Stimulated activated CD8-positive, alpha-beta memory T cell treated with anti-CD3 and anti-CD28 coated beads, Interleukin-15, amount 100 ng/mL, for 1 hour (primary cell): ENCODE measurements around the gene VAMP1.
"Not testable (repeated sequence)": the region's sequence is repeated elsewhere in the genome, so short reads cannot be mapped to it uniquely, and the experiment has no call there.

Experiments used
- DNase-seq: peaks from one replicate; pipeline ENCODE4 v3.0.0-alpha.2; 2020; ENCODE audit warnings: low read depth

VAMP1 gene

GRCh38 chr12:6451348-6452244, 18.9 kb downstream of the VAMP1 start, which contains the start of gene TAPBPL:
TAPBPL (plus strand) TSS chr12:6452042; CDS start chr12:6452249, 207 bp downstream.
- peak; percentile 46 for DNase-seq

GRCh38 chr12:6450869-6451347, 19.6 kb downstream of the VAMP1 start:
- no peak for DNase-seq

GRCh38 chr12:6450091-6450868, 20.2 kb downstream of the VAMP1 start:
- DNase-seq, result no peak

- DNase-seq, result no peak
Measured at GRCh38 chr12:6444704-6445688, 25.5 kb downstream of the VAMP1 start, which contains the start of gene CD27. CD27 (plus strand) TSS chr12:6444955; CDS start chr12:6445096, 141 bp downstream.

GRCh38 chr12:6444031-6444430, 26.4 kb downstream of the VAMP1 start:
- DNase-seq, result no peak

GRCh38 chr12:6443361-6443983, 27.0 kb downstream of the VAMP1 start:
- no peak for DNase-seq

- DNase-seq, result no peak
Measured at GRCh38 chr12:6442836-6443235, 27.6 kb downstream of the VAMP1 start.

GRCh38 chr12:6440391-6440790, 30.1 kb downstream of the VAMP1 start:
- DNase-seq, result no peak

GRCh38 chr12:6438345-6438744, 32.1 kb downstream of the VAMP1 start:
- DNase-seq, result no peak

GRCh38 chr12:6437586-6437985, 32.9 kb downstream of the VAMP1 start:
- no peak for DNase-seq

GRCh38 chr12:6435961-6436715, 34.3 kb downstream of the VAMP1 start:
- DNase-seq, result no peak

- no peak for DNase-seq
Measured at GRCh38 chr12:6434205-6435140, 36.0 kb downstream of the VAMP1 start.

- no peak for DNase-seq
Measured at GRCh38 chr12:6432991-6433390, 37.5 kb downstream of the VAMP1 start.

- no peak for DNase-seq
Measured at GRCh38 chr12:6430124-6430989, 40.1 kb downstream of the VAMP1 start.

GRCh38 chr12:6428326-6428725, 42.2 kb downstream of the VAMP1 start:
- DNase-seq, result no peak

- not testable (repeated sequence) for DNase-seq
Measured at GRCh38 chr12:6427796-6428195, 42.7 kb downstream of the VAMP1 start.

- DNase-seq, result peak; percentile 74
Measured at GRCh38 chr12:6426882-6427671, 43.4 kb downstream of the VAMP1 start.
